HS-5 (cell line): ENCODE measurements around the gene NDUFV3.
"Not testable (repeated sequence)": the region's sequence is repeated elsewhere in the genome, so short reads cannot be mapped to it uniquely, and the experiment has no call there.

ENCODE experiments used
- DNase-seq: peaks from one replicate; pipeline ENCODE4 v3.0.0-alpha.2; 2012; ENCODE audit warnings: low read depth

Gene NDUFV3

GRCh38 chr21:42892931-42893755, at the start of gene NDUFV3:
TSS of gene NDUFV3 (plus strand) at chr21:42893309. CDS start at chr21:42893334, 25 bp downstream.
- DNase-seq = peak; percentile 83

GRCh38 chr21:42844411-42845113, 48.5 kb upstream of the NDUFV3 start:
- DNase-seq = no peak

- DNase-seq = no peak
Measured at GRCh38 chr21:42845296-42845965, 47.7 kb upstream of the NDUFV3 start.

GRCh38 chr21:42846221-42846620, 46.9 kb upstream of the NDUFV3 start:
- no peak for DNase-seq

- no peak for DNase-seq
Measured at GRCh38 chr21:42847051-42847707, 45.9 kb upstream of the NDUFV3 start.

GRCh38 chr21:42847726-42848125, 45.4 kb upstream of the NDUFV3 start:
- DNase-seq = no peak

- DNase-seq = not testable (repeated sequence)
Measured at GRCh38 chr21:42848144-42848931, 44.8 kb upstream of the NDUFV3 start.

- no peak for DNase-seq
Measured at GRCh38 chr21:42848932-42849758, 44.0 kb upstream of the NDUFV3 start.

GRCh38 chr21:42849759-42850412, 43.2 kb upstream of the NDUFV3 start:
- no peak for DNase-seq

- no peak for DNase-seq
Measured at GRCh38 chr21:42850463-42850862, 42.6 kb upstream of the NDUFV3 start.

GRCh38 chr21:42850866-42851391, 42.2 kb upstream of the NDUFV3 start:
- DNase-seq = no peak

GRCh38 chr21:42851812-42852665, 41.1 kb upstream of the NDUFV3 start:
- DNase-seq = no peak

GRCh38 chr21:42852925-42853570, 40.1 kb upstream of the NDUFV3 start:
- DNase-seq = no peak

GRCh38 chr21:42853621-42854020, 39.5 kb upstream of the NDUFV3 start:
- DNase-seq = no peak

- DNase-seq = no peak
Measured at GRCh38 chr21:42854246-42855010, 38.7 kb upstream of the NDUFV3 start.

- DNase-seq = no peak
Measured at GRCh38 chr21:42855171-42855936, 37.8 kb upstream of the NDUFV3 start.

- DNase-seq = no peak
Measured at GRCh38 chr21:42855937-42856335, 37.2 kb upstream of the NDUFV3 start.
